ENCODE data around the gene NOP10. TPM values are rescaled to one million over a fixed set of nuclear protein-coding genes. Genes with fewer than 3 reads are reported as not detected.

The NOP10 gene
- total and polyA plus RNA-seq, 2 of the 13 experiments (the other 11 are each of a cell fraction or from before 2014, with no cell fraction given), result 239 to 369 TPM

DNA sequence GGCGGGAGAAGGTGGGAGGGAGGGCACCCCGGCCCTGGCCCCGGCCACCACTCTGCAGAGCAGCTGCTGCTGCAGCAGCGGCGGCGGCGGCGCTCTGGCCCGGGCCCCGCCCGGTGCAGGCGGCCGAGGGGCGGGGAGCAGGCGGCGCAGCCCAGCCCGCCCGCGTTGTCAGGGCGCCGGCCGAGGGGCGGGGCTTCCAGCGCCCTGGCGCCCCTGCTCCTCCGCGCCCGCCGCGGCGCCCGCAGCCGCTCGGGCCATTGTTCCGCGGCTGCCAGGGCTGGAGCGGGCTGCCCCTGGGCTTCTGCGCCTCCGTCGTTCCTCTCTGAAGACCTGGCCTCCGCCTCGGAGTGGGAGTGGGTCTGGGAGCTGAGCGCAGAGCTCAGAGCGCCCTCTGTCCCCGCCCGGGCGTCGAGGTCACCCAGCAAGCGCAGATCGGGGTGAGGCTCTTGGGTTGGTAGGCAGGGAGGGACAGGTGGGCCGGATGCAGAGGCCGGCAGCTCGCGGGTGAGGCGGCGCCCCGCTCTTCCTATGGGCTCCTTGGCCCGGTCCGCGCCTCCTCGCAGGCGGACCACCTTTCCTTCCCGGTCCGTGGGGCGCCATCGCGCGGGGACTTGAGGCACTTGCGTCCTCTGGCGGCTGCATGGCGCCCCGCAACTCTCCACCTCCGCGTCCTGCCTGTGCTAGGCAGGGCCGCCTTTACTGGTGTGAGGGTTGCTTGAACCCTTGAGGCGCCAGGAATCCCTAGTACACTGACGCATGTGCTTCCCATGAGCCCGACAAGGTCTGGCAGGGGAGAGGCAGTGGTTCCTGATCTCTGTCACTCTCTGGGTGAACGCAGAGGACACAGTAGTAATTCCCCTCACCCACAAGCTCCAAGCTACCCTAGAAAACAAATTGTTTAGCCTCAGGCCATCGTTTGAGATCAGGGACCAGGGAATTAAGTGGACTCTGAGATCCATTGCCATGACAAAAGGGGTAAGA lies 24.5 kb upstream of the NOP10 start, which contains the start of gene LPCAT4 (continued):
- TF ChIP-seq ZNF784 (CRISPR knock-in tag; IDR thresholded peaks at IDR 0.05; ENCODE audit: borderline replicate concordance) (peak; percentile 75; the same call in 1 of the 2 replicates), ZNF776 (CRISPR knock-in tag; IDR thresholded peaks at IDR 0.05) (peak; percentile 73; the same call in 1 of the 2 replicates), POGZ (CRISPR knock-in tag; IDR thresholded peaks at IDR 0.05) (peak; percentile 67; the same call in 1 of the 2 replicates), ZNF670 (CRISPR knock-in tag; IDR thresholded peaks at IDR 0.05; ENCODE audit: borderline replicate concordance) (peak; percentile 41; the same call in 1 of the 2 replicates), NR0B2 (CRISPR knock-in tag; IDR thresholded peaks at IDR 0.05) (0 out of 2 replicates have a peak, but pooled peaks have one; percentile 74), ZNF446 (CRISPR knock-in tag; IDR thresholded peaks at IDR 0.05) (no peak), ZNF235 (CRISPR knock-in tag; IDR thresholded peaks at IDR 0.05; ENCODE audit: borderline replicate concordance) (no peak), ZNF264 (CRISPR knock-in tag; IDR thresholded peaks at IDR 0.05) (no peak)
- TF ChIP-seq, protein P1, sequence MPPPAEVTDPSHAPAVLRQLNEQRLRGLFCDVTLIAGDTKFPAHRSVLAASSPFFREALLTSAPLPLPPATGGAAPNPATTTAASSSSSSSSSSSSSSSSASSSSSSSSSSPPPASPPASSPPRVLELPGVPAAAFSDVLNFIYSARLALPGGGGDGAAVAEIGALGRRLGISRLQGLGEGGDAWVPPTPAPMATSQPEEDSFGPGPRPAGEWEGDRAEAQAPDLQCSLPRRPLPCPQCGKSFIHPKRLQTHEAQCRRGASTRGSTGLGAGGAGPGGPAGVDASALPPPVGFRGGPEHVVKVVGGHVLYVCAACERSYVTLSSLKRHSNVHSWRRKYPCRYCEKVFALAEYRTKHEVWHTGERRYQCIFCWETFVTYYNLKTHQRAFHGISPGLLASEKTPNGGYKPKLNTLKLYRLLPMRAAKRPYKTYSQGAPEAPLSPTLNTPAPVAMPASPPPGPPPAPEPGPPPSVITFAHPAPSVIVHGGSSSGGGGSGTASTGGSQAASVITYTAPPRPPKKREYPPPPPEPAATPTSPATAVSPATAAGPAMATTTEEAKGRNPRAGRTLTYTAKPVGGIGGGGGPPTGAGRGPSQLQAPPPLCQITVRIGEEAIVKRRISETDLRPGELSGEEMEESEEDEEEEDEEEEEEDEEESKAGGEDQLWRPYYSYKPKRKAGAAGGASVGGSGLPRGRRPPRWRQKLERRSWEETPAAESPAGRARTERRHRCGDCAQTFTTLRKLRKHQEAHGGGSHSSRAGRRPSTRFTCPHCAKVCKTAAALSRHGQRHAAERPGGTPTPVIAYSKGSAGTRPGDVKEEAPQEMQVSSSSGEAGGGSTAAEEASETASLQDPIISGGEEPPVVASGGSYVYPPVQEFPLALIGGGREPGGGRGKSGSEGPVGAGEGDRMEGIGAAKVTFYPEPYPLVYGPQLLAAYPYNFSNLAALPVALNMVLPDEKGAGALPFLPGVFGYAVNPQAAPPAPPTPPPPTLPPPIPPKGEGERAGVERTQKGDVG (CRISPR knock-in tag; IDR thresholded peaks at IDR 0.05; ENCODE audit: borderline replicate concordance), result 0 out of 2 replicates have a peak, but pooled peaks have one; percentile 18
- TF ChIP-seq, protein P2, sequence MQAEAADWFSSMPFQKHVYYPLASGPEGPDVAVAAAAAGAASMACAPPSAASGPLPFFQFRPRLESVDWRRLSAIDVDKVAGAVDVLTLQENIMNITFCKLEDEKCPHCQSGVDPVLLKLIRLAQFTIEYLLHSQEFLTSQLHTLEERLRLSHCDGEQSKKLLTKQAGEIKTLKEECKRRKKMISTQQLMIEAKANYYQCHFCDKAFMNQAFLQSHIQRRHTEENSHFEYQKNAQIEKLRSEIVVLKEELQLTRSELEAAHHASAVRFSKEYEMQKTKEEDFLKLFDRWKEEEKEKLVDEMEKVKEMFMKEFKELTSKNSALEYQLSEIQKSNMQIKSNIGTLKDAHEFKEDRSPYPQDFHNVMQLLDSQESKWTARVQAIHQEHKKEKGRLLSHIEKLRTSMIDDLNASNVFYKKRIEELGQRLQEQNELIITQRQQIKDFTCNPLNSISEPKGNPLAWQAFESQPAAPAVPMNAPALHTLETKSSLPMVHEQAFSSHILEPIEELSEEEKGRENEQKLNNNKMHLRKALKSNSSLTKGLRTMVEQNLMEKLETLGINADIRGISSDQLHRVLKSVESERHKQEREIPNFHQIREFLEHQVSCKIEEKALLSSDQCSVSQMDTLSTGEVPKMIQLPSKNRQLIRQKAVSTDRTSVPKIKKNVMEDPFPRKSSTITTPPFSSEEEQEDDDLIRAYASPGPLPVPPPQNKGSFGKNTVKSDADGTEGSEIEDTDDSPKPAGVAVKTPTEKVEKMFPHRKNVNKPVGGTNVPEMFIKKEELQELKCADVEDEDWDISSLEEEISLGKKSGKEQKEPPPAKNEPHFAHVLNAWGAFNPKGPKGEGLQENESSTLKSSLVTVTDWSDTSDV (CRISPR knock-in tag; IDR thresholded peaks at IDR 0.05), result no peak
- TF ChIP-seq, protein P3, sequence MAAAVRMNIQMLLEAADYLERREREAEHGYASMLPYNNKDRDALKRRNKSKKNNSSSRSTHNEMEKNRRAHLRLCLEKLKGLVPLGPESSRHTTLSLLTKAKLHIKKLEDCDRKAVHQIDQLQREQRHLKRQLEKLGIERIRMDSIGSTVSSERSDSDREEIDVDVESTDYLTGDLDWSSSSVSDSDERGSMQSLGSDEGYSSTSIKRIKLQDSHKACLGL (CRISPR knock-in tag; IDR thresholded peaks at IDR 0.05), result peak; percentile 91
